SK-N-SH (cell line): Measurements from ENCODE around the gene FGD2. TPM values are rescaled to one million over a fixed set of nuclear protein-coding genes. Genes with fewer than 3 reads are reported as not detected.

Experiments used
- CTCF ChIA-PET: fragments of 300-600, 350-600 bp; formaldehyde crosslinking; extraction: SDS; loops from one replicate; lab custom pipeline; 2021; lab: Yijun Ruan, JAX
- POLR2A ChIA-PET: fragments of 350-600 bp; sonication (Branson Sonifier 250); formaldehyde crosslinking; extraction: SDS; loops from one replicate; lab custom pipeline; 2020; ENCODE audit warnings: antibody characterized with exemption, inconsistent platforms; lab: Yijun Ruan, JAX
- DNase-seq: peaks from one replicate; pipeline ENCODE4 v3.0.0; 2012
- H2AFZ ChIP-seq: fragments of 200-600 bp; sonication (generic); 2 replicates; pipeline ENCODE4 v1.8.1; 2016; ENCODE audit warnings: antibody characterized with exemption, mild to moderate bottlenecking, low read depth
- H3F3A ChIP-seq: fragments of 200-600 bp; sonication (generic); replicated peaks from 2 replicates; pipeline ENCODE3; 2016; ENCODE audit warnings: antibody characterized with exemption, mild to moderate bottlenecking; ENCODE audit not compliant: insufficient read depth
- H3K27ac ChIP-seq, 2 experiments: fragments of 200-500 bp in 1 of 2; fragments of 200-600 bp in 1 of 2; sonication (Bioruptor generic) in 1 of 2; sonication (generic), shearing (Covaris generic) in 1 of 2; 2 replicates each; pipeline versions ENCODE4 v1.5.1 to v1.6.1; 2014 to 2016; ENCODE audit warnings: low read depth in 2 of 2, inconsistent platforms in 1 of 2, low read length in 1 of 2, mild to moderate bottlenecking in 1 of 2, mixed read lengths in 1 of 2
- H3K27me3 ChIP-seq: fragments of 200-600 bp; sonication (generic), shearing (Covaris generic); 2 replicates; pipeline ENCODE4 v1.6.1; 2016; ENCODE audit warnings: mixed run types; ENCODE audit not compliant: insufficient read depth
- H3K36me3 ChIP-seq, 2 experiments: fragments of 200-500 bp in 1 of 2; fragments of 200-600 bp in 1 of 2; sonication (Bioruptor generic) in 1 of 2; sonication (generic) in 1 of 2; replicated peaks in 1 of 2; 2 replicates each; pipeline versions ENCODE3 to v1.5.1; 2014 to 2016; ENCODE audit warnings: low read length in 1 of 2, mild to moderate bottlenecking in 1 of 2; ENCODE audit not compliant: insufficient read depth in 2 of 2, control insufficient read depth in 1 of 2
- H3K4me1 ChIP-seq, 2 experiments: fragments of 200-500 bp in 1 of 2; fragments of 200-600 bp in 1 of 2; sonication (Bioruptor generic) in 1 of 2; sonication (generic), shearing (Covaris generic) in 1 of 2; 2 replicates each; pipeline versions ENCODE4 v1.5.1 to v1.6.1; 2014 to 2016; ENCODE audit warnings: low read depth in 1 of 2, low read length in 1 of 2, mixed run types in 1 of 2; ENCODE audit not compliant: insufficient read depth in 2 of 2, control insufficient read depth in 1 of 2
- H3K4me2 ChIP-seq: fragments of 200-600 bp; sonication (generic), shearing (Covaris generic); 2 replicates; pipeline ENCODE4 v1.6.1; 2017; ENCODE audit warnings: mixed run types
- H3K4me3 ChIP-seq, 2 experiments: fragments of 200-500 bp in 1 of 2; fragments of 200-600 bp in 1 of 2; sonication (Bioruptor generic) in 1 of 2; sonication (generic), shearing (Covaris generic) in 1 of 2; 2 replicates each; pipeline versions ENCODE4 v1.5.1 to v1.8.1; 2014 to 2016; ENCODE audit warnings: low read depth in 2 of 2, inconsistent platforms in 1 of 2, low read length in 1 of 2, mild to moderate bottlenecking in 1 of 2, mixed read lengths in 1 of 2, moderate library complexity in 1 of 2
- H3K79me2 ChIP-seq: fragments of 200-600 bp; sonication (generic); 2 replicates; pipeline ENCODE4 v1.8.1; 2017; ENCODE audit warnings: mild to moderate bottlenecking; ENCODE audit not compliant: insufficient read depth
- H3K9ac ChIP-seq: fragments of 200-600 bp; sonication (generic); 2 replicates; pipeline ENCODE4 v1.6.1; 2017; ENCODE audit warnings: mixed run types
- H3K9me2 ChIP-seq: fragments of 200-600 bp; sonication (generic); 2 replicates; pipeline ENCODE4 v1.6.1; 2017; ENCODE audit warnings: mixed run types
- H3K9me3 ChIP-seq: fragments of 200-600 bp; sonication (generic); 2 replicates; pipeline ENCODE4 v1.6.1; 2017; ENCODE audit warnings: mixed run types, mild to moderate bottlenecking, moderate library complexity
- H4K20me1 ChIP-seq: fragments of 200-600 bp; sonication (generic); 2 replicates; pipeline ENCODE4 v1.6.1; 2017; ENCODE audit warnings: mild to moderate bottlenecking, mixed run types; ENCODE audit not compliant: insufficient read depth
- CHD2 ChIP-seq: fragments of 150-350 bp; IDR thresholded peaks from 2 replicates; pipeline ENCODE4 v1.6.1; 2018; ENCODE audit warnings: low read length; ENCODE audit not compliant: partially characterized antibody
- CTCF ChIP-seq: fragments of 200-600 bp; sonication (generic); IDR thresholded peaks from 2 replicates; pipeline ENCODE4 v1.6.1; 2017; ENCODE audit warnings: antibody characterized with exemption, mild to moderate bottlenecking, moderate library complexity
- ELF1 ChIP-seq: IDR thresholded peaks from 2 replicates; pipeline ENCODE4 v1.4.0; 2012
- EP300 ChIP-seq, 2 experiments: IDR thresholded peaks; 2 replicates each; pipeline versions ENCODE4 v1.4.0 to v1.6.1; 2012; ENCODE audit warnings: borderline replicate concordance in 1 of 2, low read depth in 1 of 2, low read length in 1 of 2
- EZH2phosphoT487 ChIP-seq: fragments of 200-600 bp; sonication (generic); IDR thresholded peaks from 2 replicates; pipeline ENCODE4 v1.6.1; 2017; ENCODE audit warnings: low read depth, mixed run types, mild to moderate bottlenecking, antibody characterized with exemption, moderate library complexity, borderline replicate concordance
- FOXJ3 ChIP-seq: sonication (generic); formaldehyde crosslinking; IDR thresholded peaks from 2 replicates; pipeline ENCODE4 v1.5.1; 2020; ENCODE audit warnings: mild to moderate bottlenecking, missing genetic modification reagents
- FOXM1 ChIP-seq: IDR thresholded peaks from 2 replicates; pipeline ENCODE4 v1.4.0; 2012; ENCODE audit warnings: low read depth, mild to moderate bottlenecking
- GATA2 ChIP-seq: sonication (generic); formaldehyde crosslinking; IDR thresholded peaks from 2 replicates; pipeline ENCODE4 v1.5.0; 2020; ENCODE audit warnings: mild to moderate bottlenecking, missing genetic modification reagents
- IRF3 ChIP-seq: fragments of 150-350 bp; IDR thresholded peaks from 2 replicates; pipeline ENCODE4 v1.6.1; 2016; ENCODE audit warnings: mild to moderate bottlenecking, low read depth, low read length
- MEF2A ChIP-seq: IDR thresholded peaks from 2 replicates; pipeline ENCODE4 v1.4.0; 2012; ENCODE audit warnings: low read depth, borderline replicate concordance
- MXI1 ChIP-seq: IDR thresholded peaks from 2 replicates; pipeline ENCODE4 v1.6.1; 2012; ENCODE audit warnings: mild to moderate bottlenecking, low read depth, low read length, improper control_type of control experiment
- NRF1 ChIP-seq: IDR thresholded peaks from 2 replicates; pipeline ENCODE4 v1.6.1; 2012; ENCODE audit warnings: low read depth, mild to moderate bottlenecking, low read length
- POLR2AphosphoS5 ChIP-seq: IDR thresholded peaks from 2 replicates; pipeline ENCODE4 v1.6.1; 2012; ENCODE audit warnings: low read depth, low read length
- RCOR1 ChIP-seq: fragments of 150-350 bp; IDR thresholded peaks from 2 replicates; pipeline ENCODE4 v1.6.1; 2017; ENCODE audit warnings: antibody characterized with exemption, low read length
- SIN3A ChIP-seq: IDR thresholded peaks from 2 replicates; pipeline ENCODE4 v1.6.1; 2012; ENCODE audit warnings: low read depth, mild to moderate bottlenecking, low read length, moderate library complexity, borderline replicate concordance
- SMC3 ChIP-seq: IDR thresholded peaks from 2 replicates; pipeline ENCODE4 v1.6.1; 2012; ENCODE audit warnings: low read depth, low read length, improper control_type of control experiment
- TAF1 ChIP-seq: IDR thresholded peaks from 2 replicates; pipeline ENCODE4 v1.6.1; 2012; ENCODE audit warnings: low read depth, mild to moderate bottlenecking, low read length, moderate library complexity, borderline replicate concordance
- ZBTB33 ChIP-seq: IDR thresholded peaks from 2 replicates; pipeline ENCODE4 v1.4.0; 2012; ENCODE audit warnings: low read depth, borderline replicate concordance
- WGBS: methylation state at CpG from one replicate; pipeline ENCODE4 v1.1.6; 2017; ENCODE audit warnings: low lambda C conversion rate; 5-methylcytosine and 5-hydroxymethylcytosine counted together
- polyA plus RNA-seq, 3 experiments: library from polyadenylated mRNA; depleted of rRNA; stranded (reverse); fragments of >200 nt; gene quantifications; 2 replicates each; pipeline ENCODE4 v1.2.3, GENCODE V29; 2012
- TF ChIP-seq, protein P1 (sequence below): IDR thresholded peaks from 2 replicates; pipeline ENCODE4 v1.4.0; 2012; ENCODE audit warnings: low read depth
- TF ChIP-seq, protein P2 (sequence below): fragments of 150-350 bp; IDR thresholded peaks from 2 replicates; pipeline ENCODE4 v1.6.1; 2017; ENCODE audit warnings: antibody characterized with exemption, low read length, low read depth, borderline replicate concordance

FGD2 gene
- polyA plus RNA-seq, 1 of the 3 experiments (the other 2 are of a cell fraction) = not detected

DNA sequence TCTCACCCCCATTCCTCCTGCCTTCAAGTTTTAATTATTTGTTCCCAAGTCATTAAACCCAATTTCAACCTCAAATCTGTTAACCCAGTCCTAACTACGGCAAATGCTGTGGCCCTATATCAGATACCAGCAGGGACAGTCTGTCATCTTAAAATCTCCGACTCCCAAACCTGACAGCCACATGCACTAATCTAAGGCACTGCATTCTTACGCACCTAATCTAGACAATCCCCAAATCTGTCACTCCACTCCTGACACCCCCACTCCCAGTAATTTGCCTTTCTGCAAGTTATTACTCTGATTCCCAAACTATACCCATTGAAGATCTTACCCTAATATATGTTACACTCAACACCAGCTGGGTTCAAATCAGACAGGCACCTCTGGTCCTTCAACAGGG is 21.9 kb upstream of the FGD2 start:
- H3K27me3 ChIP-seq = no peaks in the 10 kb centered on the region
- ChIA-PET POLR2A (no interaction called here), CTCF (no interaction called here)
- H3K79me2 ChIP-seq = peaks cover 72% of the 10 kb centered on the region
- peak overlapping the region in 1 of 2 experiments; percentile 95; a peak in 1 of 4 replicates for H3K4me3 ChIP-seq
- DNase-seq = no peak
- peaks cover 4 to 5% of the 10 kb centered on the region in 2 experiments for H3K36me3 ChIP-seq
- H3K27ac ChIP-seq = no peak overlapping the region
- H3K4me1 ChIP-seq = peaks cover 3 to 25% of the 10 kb centered on the region in 2 experiments; a peak in 2 of 4 replicates
- no peaks in the 10 kb centered on the region for H3K9me3 ChIP-seq
- TF ChIP-seq GATA2 (CRISPR knock-in tag) = no peak
- no peak for TF ChIP-seq MXI1
- TF ChIP-seq ZBTB33 = no peak
- no peak for TF ChIP-seq NRF1
- TF ChIP-seq ELF1 = no peak
- no peak for TF ChIP-seq SMC3
- no peak for TF ChIP-seq RCOR1
- no peak for TF ChIP-seq MEF2A
- no peak for TF ChIP-seq FOXJ3 (CRISPR knock-in tag)
- TF ChIP-seq EP300 (IDR thresholded peaks at IDR 0.05; ENCODE audit: borderline replicate concordance in 1 of 2, low read depth in 1 of 2, low read length in 1 of 2) = no peak
- no peak for TF ChIP-seq SIN3A
- TF ChIP-seq, protein P1, sequence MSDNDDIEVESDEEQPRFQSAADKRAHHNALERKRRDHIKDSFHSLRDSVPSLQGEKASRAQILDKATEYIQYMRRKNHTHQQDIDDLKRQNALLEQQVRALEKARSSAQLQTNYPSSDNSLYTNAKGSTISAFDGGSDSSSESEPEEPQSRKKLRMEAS = no peak
- no peak for TF ChIP-seq POLR2AphosphoS5
- TF ChIP-seq CHD2 = no peak
- TF ChIP-seq EZH2phosphoT487 = no peak
- TF ChIP-seq, protein P2, sequence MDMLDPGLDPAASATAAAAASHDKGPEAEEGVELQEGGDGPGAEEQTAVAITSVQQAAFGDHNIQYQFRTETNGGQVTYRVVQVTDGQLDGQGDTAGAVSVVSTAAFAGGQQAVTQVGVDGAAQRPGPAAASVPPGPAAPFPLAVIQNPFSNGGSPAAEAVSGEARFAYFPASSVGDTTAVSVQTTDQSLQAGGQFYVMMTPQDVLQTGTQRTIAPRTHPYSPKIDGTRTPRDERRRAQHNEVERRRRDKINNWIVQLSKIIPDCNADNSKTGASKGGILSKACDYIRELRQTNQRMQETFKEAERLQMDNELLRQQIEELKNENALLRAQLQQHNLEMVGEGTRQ = no peak
- no peak for TF ChIP-seq TAF1
- TF ChIP-seq CTCF = no peak
- TF ChIP-seq IRF3 = no peak
- no peak for TF ChIP-seq FOXM1
- 96% methylated on average over 3 of the region's 3 CpGs for WGBS
- peak overlapping the region; percentile 82 for H3K4me2 ChIP-seq
- H4K20me1 ChIP-seq = peaks cover 62% of the 10 kb centered on the region
- H2AFZ ChIP-seq = no peak overlapping the region
- H3K9ac ChIP-seq = no peak overlapping the region
- no peaks in the 10 kb centered on the region for H3F3A ChIP-seq
- no peaks in the 10 kb centered on the region for H3K9me2 ChIP-seq
